EL (cell line): ENCODE results near the gene FAM184A.

ENCODE experiments used
- DNase-seq: peaks from one replicate; pipeline ENCODE4 v3.0.0-alpha.2; 2016

FAM184A gene

GRCh38 chr6:118953391-118953790, 125.1 kb downstream of the FAM184A start:
- no peak for DNase-seq

GRCh38 chr6:118952683-118953082, 125.8 kb downstream of the FAM184A start:
- no peak for DNase-seq

GRCh38 chr6:118945217-118945616, 133.2 kb downstream of the FAM184A start:
- DNase-seq: no peak

- no peak for DNase-seq
Observed at GRCh38 chr6:118940770-118941169, 137.7 kb downstream of the FAM184A start.

DNA sequence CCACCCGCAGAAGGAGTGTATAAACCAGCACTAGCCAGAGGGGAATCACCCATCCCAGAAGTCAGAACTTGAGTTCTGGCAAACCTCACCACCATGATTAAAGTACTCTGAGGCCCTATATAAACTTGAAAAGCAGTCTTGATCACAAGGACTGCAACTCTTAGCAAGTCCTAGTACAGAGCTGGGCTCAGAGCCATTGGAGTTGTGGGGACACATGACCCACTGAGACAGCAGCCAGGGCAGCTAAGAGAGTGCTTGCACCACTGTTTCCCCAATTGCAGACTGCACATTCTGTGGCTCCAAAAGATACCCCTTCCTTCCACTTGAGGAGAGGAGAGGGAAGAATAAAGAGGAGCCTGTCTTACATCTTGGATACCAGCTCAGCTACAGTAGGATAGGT, 138.8 kb downstream of the FAM184A start:
- DNase-seq: no peak

DNA sequence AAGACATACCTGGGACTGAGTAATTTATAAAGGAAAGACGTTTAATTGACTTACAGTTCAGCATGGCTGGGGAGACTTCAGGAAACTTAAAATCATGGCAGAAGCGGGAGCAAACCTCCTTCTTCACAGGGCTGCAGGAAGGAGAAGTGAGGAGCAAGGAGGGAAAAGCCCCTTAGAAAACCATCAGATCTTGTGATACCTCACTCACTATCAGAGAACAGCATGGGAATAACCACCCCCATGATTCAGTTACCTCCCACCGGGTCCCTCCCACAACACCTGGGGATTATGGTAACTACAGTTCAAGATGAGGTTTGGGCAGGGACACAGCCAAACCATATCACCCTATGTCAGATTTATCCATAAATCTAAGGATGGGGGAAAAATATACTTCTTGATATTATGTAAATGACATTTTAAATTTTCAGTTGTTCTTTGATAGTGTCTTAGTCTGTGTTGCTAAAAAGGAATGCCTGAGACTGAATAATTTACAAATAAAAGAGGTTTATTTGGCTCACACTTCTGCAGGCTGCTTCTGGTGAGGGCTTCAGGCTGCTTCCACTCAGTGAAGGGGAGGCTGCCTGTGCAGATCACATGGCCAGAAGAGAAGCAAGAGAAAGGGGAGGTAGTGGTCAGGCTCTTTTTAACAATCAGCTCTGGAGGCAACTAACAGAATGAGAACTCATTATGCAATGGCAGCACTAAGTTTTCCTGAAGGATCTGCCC, 142.3 kb downstream of the FAM184A start:
- DNase-seq: no peak

GRCh38 chr6:118935331-118935668, 143.2 kb downstream of the FAM184A start:
- DNase-seq: no peak

GRCh38 chr6:118934461-118935330, 143.8 kb downstream of the FAM184A start, which contains the start of gene MCM9:
TSS of gene MCM9 (minus strand) at chr6:118935159. CDS start at chr6:118931723, 3,436 bp downstream.
- DNase-seq: peak; percentile 91

- DNase-seq: no peak
Observed at GRCh38 chr6:118933855-118934460, 144.5 kb downstream of the FAM184A start.

DNA sequence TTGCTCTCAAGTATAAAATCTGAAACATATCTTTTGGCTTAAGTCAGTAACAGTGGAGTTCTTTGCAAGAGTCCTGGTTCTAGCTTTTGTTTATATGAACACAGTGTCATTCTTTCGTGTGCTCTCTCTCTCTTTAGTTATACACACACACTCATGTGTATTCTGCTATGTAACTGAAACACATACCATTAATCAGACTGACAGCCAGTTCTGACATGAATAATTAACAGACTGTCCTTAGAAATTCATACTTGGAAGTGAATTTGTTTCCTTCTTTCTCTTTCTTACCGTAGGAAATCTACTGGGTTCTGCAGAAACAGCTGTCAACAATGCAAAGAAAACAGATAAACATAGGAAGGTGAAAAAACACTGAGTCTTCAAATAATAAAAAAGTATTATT, 146.0 kb downstream of the FAM184A start:
- no peak for DNase-seq

DNA sequence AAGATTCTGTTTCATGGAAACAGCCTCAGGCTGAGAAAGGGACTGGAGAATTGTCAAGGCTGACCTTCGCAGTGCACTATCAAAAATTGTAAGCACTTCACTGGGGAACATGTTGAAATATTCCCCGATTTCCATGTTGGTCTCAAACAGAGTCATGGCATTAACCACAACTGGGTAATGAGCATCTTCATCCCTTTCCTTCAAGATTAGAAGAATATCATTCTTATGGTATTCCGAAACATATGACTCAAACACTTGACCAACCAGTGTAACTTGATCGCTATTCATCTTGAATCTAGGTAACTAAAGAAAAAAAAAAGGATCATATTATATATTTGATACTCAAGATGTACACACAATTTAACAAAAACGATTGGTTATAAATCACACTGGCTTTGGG, 147.0 kb downstream of the FAM184A start:
- DNase-seq: no peak

DNA sequence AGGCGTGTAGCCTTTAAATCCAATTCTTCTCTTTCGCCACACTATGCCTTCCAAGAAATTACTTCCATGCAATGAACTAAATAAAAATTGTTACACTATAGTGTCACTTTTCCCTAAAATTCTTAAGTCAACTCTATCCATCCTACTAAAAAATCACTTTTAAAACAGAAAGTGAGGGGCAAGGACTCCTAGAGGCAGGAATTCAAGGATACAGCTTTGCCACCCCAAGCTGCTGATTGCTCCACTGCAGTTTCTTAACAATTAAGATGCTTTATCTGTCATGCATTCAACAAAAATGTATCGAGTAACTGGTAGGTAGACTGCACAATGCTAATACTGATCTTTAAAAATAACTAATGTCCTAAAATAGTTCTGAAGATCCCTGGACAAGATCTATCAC, 147.8 kb downstream of the FAM184A start:
- DNase-seq: no peak

DNA sequence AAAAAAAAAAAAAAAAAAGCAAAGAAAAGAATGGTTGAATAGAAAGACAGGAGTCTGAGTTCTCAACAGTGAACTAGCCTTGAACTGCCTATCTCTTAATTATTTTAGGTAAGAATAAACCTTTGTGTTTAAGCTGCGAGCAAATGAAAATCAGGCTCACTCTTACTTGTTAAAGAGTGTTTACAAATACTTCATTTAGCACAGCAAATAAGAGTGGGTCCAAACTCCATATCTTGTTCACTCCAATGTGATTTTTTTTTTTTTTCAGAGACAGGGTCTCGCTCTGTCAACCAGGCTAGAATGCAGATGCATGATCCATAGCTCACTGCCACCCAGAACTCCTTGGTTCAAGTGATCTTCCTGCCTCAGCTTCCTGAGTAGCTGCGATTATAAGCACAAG, 155.4 kb downstream of the FAM184A start:
- DNase-seq: no peak

- DNase-seq: no peak
Observed at GRCh38 chr6:118921084-118921483, 157.4 kb downstream of the FAM184A start.

GRCh38 chr6:118918329-118918725, 160.1 kb downstream of the FAM184A start:
- no peak for DNase-seq

GRCh38 chr6:118917546-118918328, 160.7 kb downstream of the FAM184A start:
- no peak for DNase-seq

DNA sequence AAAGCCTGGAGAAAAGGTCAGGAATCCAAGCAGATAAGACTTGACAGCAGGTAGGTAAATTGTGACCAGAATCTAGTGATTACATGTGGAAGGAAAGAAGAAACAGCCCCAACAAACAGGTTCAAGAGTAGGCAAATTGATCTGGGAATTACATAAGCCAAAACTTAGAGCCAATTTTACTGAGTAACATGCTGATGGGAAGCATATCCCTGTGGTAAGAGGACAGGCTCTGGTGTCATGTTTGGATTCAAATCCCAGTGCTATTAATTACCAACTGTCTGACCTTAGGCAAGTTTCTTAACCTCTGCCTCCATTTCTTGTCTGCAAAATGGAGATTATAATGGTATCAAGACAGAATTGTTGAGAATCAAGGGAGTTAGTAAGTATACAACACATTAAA, 163.9 kb downstream of the FAM184A start:
- no peak for DNase-seq

- no peak for DNase-seq
Observed at GRCh38 chr6:118913161-118913560, 165.3 kb downstream of the FAM184A start.

DNA sequence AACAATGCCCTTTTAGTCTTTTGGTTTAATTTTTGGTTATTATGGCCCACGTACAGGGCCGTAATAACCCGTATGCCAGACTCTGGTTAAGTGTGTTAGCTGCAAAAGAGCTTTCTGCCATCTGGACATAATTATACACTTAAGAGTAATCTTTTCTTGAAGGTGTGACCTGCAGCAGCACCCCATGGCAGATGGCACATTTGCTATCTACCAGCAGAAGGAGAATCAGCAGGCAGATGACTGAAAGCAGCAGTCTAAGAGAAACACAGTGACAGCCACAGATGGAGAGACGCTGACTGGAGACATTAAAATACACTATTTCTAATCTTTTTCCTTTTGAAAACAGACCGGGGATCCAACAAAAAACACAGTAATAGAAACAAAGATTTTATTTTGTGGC, 165.8 kb downstream of the FAM184A start:
- no peak for DNase-seq
